ENCODE measurements around the gene VEZF1.

The VEZF1 gene

DNA sequence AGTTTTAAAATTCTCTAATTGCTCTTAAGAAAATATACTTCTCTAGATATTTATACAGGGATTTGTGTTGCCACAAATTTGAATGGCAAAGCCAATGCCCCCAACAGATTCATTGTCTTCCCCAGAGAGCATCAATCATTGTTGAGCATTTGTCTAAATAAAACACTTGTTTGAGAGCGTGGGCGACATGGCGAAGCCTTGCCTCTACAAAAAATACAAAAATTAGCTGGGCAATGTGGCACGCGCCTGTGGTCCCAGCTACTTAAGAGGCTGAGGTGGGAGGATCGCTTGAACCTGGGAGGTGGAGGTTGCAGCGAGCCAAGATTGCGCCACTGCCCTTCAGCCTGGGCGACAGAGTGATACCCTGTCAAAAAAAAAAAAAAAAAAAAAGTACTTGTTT, 32.3 kb upstream of the VEZF1 start:
- no peak overlapping the region for H3K4me3 ChIP-seq (ENCODE audit: low read length)
- no peaks in the 10 kb centered on the region for H3K9me3 ChIP-seq (ENCODE audit: control insufficient read depth, insufficient read depth, low read length)
- no peaks in the 10 kb centered on the region for H3K36me3 ChIP-seq (ENCODE audit: control insufficient read depth, low read length)
- no peak overlapping the region for H3K4me2 ChIP-seq (ENCODE audit: low read length)
- 0 out of 2 replicates have a peak, but pooled peaks cover 2% of the 10 kb centered on the region for H3F3A ChIP-seq (ENCODE audit: control insufficient read depth, insufficient read depth)
- H3K4me1 ChIP-seq (ENCODE audit: control insufficient read depth, low read length), result peaks cover 15% of the 10 kb centered on the region
- no peaks in the 10 kb centered on the region for H3K79me2 ChIP-seq (ENCODE audit: control insufficient read depth, low read length)
- H3K27ac ChIP-seq (ENCODE audit: low read depth, low read length), result no peak overlapping the region
- H3K9me2 ChIP-seq (replicated peaks; ENCODE audit: control insufficient read depth, low read length), result no peaks in the 10 kb centered on the region
- TF ChIP-seq, protein P1, sequence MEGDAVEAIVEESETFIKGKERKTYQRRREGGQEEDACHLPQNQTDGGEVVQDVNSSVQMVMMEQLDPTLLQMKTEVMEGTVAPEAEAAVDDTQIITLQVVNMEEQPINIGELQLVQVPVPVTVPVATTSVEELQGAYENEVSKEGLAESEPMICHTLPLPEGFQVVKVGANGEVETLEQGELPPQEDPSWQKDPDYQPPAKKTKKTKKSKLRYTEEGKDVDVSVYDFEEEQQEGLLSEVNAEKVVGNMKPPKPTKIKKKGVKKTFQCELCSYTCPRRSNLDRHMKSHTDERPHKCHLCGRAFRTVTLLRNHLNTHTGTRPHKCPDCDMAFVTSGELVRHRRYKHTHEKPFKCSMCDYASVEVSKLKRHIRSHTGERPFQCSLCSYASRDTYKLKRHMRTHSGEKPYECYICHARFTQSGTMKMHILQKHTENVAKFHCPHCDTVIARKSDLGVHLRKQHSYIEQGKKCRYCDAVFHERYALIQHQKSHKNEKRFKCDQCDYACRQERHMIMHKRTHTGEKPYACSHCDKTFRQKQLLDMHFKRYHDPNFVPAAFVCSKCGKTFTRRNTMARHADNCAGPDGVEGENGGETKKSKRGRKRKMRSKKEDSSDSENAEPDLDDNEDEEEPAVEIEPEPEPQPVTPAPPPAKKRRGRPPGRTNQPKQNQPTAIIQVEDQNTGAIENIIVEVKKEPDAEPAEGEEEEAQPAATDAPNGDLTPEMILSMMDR (IDR thresholded peaks at IDR 0.05; ENCODE audit: low read depth, low read length, poor library complexity, severe bottlenecking), result no peak
- TF ChIP-seq EZH2phosphoT487 (IDR thresholded peaks at IDR 0.05; ENCODE audit: borderline replicate concordance, low read length), result no peak
- H4K20me1 ChIP-seq (ENCODE audit: control insufficient read depth, insufficient read depth, low read depth, low read length), result no peaks in the 10 kb centered on the region
- peaks cover 4% of the 10 kb centered on the region; the same call in 1 of the 2 replicates for H3K27me3 ChIP-seq (ENCODE audit: control insufficient read depth, low read length)

DNA sequence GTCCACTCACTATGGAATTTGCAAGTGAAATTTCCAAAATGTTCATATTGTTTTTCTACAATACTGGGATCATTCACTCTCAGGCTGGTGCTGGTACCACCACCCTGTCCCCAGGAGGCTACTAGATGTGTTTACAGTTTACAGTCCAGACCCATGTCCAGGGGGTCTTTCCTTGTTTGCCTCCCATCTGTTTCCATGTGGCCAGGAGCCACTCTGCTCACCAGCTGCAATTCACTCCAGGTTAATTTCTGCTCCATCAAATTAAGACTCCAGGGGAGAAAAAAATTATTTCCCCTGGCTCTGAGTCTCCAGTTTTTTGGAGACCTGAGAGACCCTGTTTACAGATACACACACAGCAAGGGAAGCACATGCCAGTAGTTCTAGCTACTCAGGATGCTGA, 31.5 kb upstream of the VEZF1 start:
- Histone ChIP-seq H3K27ac (ENCODE audit: low read depth, low read length) (no peak overlapping the region), H3K4me2 (ENCODE audit: low read length) (peak overlapping the region; percentile 35), H4K20me1 (ENCODE audit: control insufficient read depth, insufficient read depth, low read depth, low read length) (no peaks in the 10 kb centered on the region), H3K9me2 (replicated peaks; ENCODE audit: control insufficient read depth, low read length) (no peaks in the 10 kb centered on the region), H3K9me3 (ENCODE audit: control insufficient read depth, insufficient read depth, low read length) (no peaks in the 10 kb centered on the region), H3F3A (ENCODE audit: control insufficient read depth, insufficient read depth) (0 out of 2 replicates have a peak, but pooled peaks cover 2% of the 10 kb centered on the region), H3K36me3 (ENCODE audit: control insufficient read depth, low read length) (no peaks in the 10 kb centered on the region), H3K4me1 (ENCODE audit: control insufficient read depth, low read length) (peaks cover 15% of the 10 kb centered on the region), H3K79me2 (ENCODE audit: control insufficient read depth, low read length) (no peaks in the 10 kb centered on the region), H3K4me3 (ENCODE audit: low read length) (no peak overlapping the region), H3K27me3 (ENCODE audit: control insufficient read depth, low read length) (no peaks in the 10 kb centered on the region)
- TF ChIP-seq, protein P1 (IDR thresholded peaks at IDR 0.05; ENCODE audit: low read depth, low read length, poor library complexity, severe bottlenecking), result no peak
- no peak for TF ChIP-seq EZH2phosphoT487 (IDR thresholded peaks at IDR 0.05; ENCODE audit: borderline replicate concordance, low read length)

DNA sequence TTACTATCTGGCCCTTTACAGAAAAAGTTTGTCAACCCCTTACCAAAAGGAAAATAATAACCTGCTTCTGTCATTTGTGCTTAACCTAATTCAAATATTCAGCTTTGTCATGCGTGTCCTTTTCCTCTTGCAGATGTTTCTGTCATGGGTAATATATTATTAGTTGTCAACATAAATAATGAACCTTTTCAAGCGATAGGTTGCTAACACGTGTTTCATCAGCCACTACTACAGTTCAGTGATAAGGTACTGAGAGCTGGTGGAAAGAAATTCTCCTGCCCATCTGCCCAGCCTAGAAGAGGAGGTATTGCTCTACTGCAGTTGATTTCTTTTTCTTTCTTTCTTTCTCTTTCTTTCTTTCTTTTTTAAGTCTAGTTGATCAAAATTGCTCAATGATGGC, 31.0 kb upstream of the VEZF1 start:
- Histone ChIP-seq H3K79me2 (ENCODE audit: control insufficient read depth, low read length) (no peaks in the 10 kb centered on the region), H4K20me1 (ENCODE audit: control insufficient read depth, insufficient read depth, low read depth, low read length) (no peaks in the 10 kb centered on the region), H3K27ac (ENCODE audit: low read depth, low read length) (no peak overlapping the region), H3K9me3 (ENCODE audit: control insufficient read depth, insufficient read depth, low read length) (no peaks in the 10 kb centered on the region), H3K9me2 (replicated peaks; ENCODE audit: control insufficient read depth, low read length) (no peaks in the 10 kb centered on the region), H3K4me3 (ENCODE audit: low read length) (no peak overlapping the region), H3F3A (ENCODE audit: control insufficient read depth, insufficient read depth) (0 out of 2 replicates have a peak, but pooled peaks cover 2% of the 10 kb centered on the region), H3K4me1 (ENCODE audit: control insufficient read depth, low read length) (peaks cover 15% of the 10 kb centered on the region), H3K36me3 (ENCODE audit: control insufficient read depth, low read length) (no peaks in the 10 kb centered on the region), H3K27me3 (ENCODE audit: control insufficient read depth, low read length) (no peaks in the 10 kb centered on the region), H3K4me2 (ENCODE audit: low read length) (peak overlapping the region; percentile 35)
- TF ChIP-seq, protein P1 (IDR thresholded peaks at IDR 0.05; ENCODE audit: low read depth, low read length, poor library complexity, severe bottlenecking), result no peak
- no peak for TF ChIP-seq EZH2phosphoT487 (IDR thresholded peaks at IDR 0.05; ENCODE audit: borderline replicate concordance, low read length)

All from DOHH2 (cell line).